Measurements from ENCODE around the gene EPHB1.

GRCh38 chr3:134939978-134940377, 144.9 kb downstream of the EPHB1 start:
- TF ChIP-seq CTCF (IDR thresholded peaks at IDR 0.05), result no peak
- TF ChIP-seq POLR2A (IDR thresholded peaks at IDR 0.05), result no peak
- no peak for TF ChIP-seq EP300 (IDR thresholded peaks at IDR 0.05)
